Neuronal stem cell (in vitro differentiated cells): ENCODE results near the gene NHLRC4.
A peak's percentile ranks its signal among the peaks of the same experiment; 100 is the strongest.

Experiments used
- DNase-seq: peaks from one replicate; pipeline ENCODE4 v3.0.0-alpha.2; 2013; ENCODE audit warnings: low spot score
- H2AFZ ChIP-seq: one replicate; pipeline ENCODE4 v1.6.1; 2013; ENCODE audit warnings: mild to moderate bottlenecking, low read length, inconsistent platforms
- H2AK5ac ChIP-seq: 2 replicates; pipeline ENCODE4 v1.6.1; 2013; ENCODE audit warnings: low read depth, mild to moderate bottlenecking, inconsistent platforms, low read length, moderate library complexity, mixed read lengths
- H2BK120ac ChIP-seq: 2 replicates; pipeline ENCODE4 v1.6.1; 2013; ENCODE audit warnings: low read depth, mild to moderate bottlenecking, inconsistent platforms, low read length, moderate library complexity, mixed read lengths
- H2BK12ac ChIP-seq: one replicate; pipeline ENCODE4 v1.6.1; 2013; ENCODE audit warnings: low read length, inconsistent platforms
- H2BK15ac ChIP-seq: 2 replicates; pipeline ENCODE4 v1.6.1; 2013; ENCODE audit warnings: mild to moderate bottlenecking, low read length, inconsistent platforms, mixed read lengths
- H2BK5ac ChIP-seq: one replicate; pipeline ENCODE4 v1.6.1; 2013; ENCODE audit warnings: inconsistent platforms, mild to moderate bottlenecking, low read length, moderate library complexity
- H3K14ac ChIP-seq: one replicate; pipeline ENCODE4 v1.6.1; 2013; ENCODE audit warnings: low read length, inconsistent platforms
- H3K18ac ChIP-seq: 2 replicates; pipeline ENCODE4 v1.6.1; 2013; ENCODE audit warnings: low read length, inconsistent platforms
- H3K23ac ChIP-seq: 2 replicates; pipeline ENCODE4 v1.6.1; 2013; ENCODE audit warnings: low read depth, mild to moderate bottlenecking, mixed read lengths, low read length, inconsistent platforms; ENCODE audit not compliant: poor library complexity
- H3K27ac ChIP-seq: replicated peaks from 3 replicates; pipeline ENCODE4 v1.5.1; 2013; ENCODE audit warnings: low read length, inconsistent platforms
- H3K27me3 ChIP-seq, 3 experiments: 2 replicates each; pipeline ENCODE4 v1.6.1; 2013; ENCODE audit warnings: low read length in 3 of 3, mild to moderate bottlenecking in 2 of 3, inconsistent platforms in 1 of 3, low read depth in 1 of 3, mixed read lengths in 1 of 3, moderate library complexity in 1 of 3; ENCODE audit not compliant: control insufficient read depth in 3 of 3, insufficient read depth in 3 of 3
- H3K36me3 ChIP-seq, 2 donors: replicated peaks in 1 of 2; 2 replicates each; pipeline ENCODE4 v1.6.1; 2013; ENCODE audit warnings: low read length in 2 of 2; ENCODE audit not compliant: control insufficient read depth in 2 of 2, insufficient read depth in 2 of 2
- H3K4ac ChIP-seq: 2 replicates; pipeline ENCODE4 v1.6.1; 2013; ENCODE audit warnings: inconsistent platforms, mild to moderate bottlenecking, low read length, moderate library complexity
- H3K4me1 ChIP-seq, 2 donors: 1 replicate in 1 of 2; 2 replicates in 1 of 2; pipeline ENCODE4 v1.6.1; 2013; ENCODE audit warnings: low read length in 2 of 2, low read depth in 1 of 2; ENCODE audit not compliant: control insufficient read depth in 2 of 2, insufficient read depth in 1 of 2
- H3K4me2 ChIP-seq: one replicate; pipeline ENCODE4 v1.6.1; 2013; ENCODE audit warnings: mild to moderate bottlenecking, low read length, inconsistent platforms; ENCODE audit not compliant: insufficient read depth, poor library complexity, severe bottlenecking
- H3K4me3 ChIP-seq, 2 donors: 2 replicates each; pipeline ENCODE4 v1.5.1; 2013; ENCODE audit warnings: low read length in 2 of 2, mild to moderate bottlenecking in 2 of 2, inconsistent platforms in 1 of 2, moderate library complexity in 1 of 2
- H3K79me1 ChIP-seq: one replicate; pipeline ENCODE4 v1.6.1; 2013; ENCODE audit warnings: low read depth, mild to moderate bottlenecking, inconsistent platforms, low read length, moderate library complexity
- H3K9ac ChIP-seq: one replicate; pipeline ENCODE4 v1.6.1; 2013; ENCODE audit warnings: mild to moderate bottlenecking, low read depth, low read length, inconsistent platforms; ENCODE audit not compliant: poor library complexity
- H3K9me3 ChIP-seq, 2 donors: replicated peaks in 1 of 2; 2 replicates each; pipeline versions ENCODE3 to v1.6.1; 2013; ENCODE audit warnings: low read length in 2 of 2, mild to moderate bottlenecking in 2 of 2, inconsistent platforms in 1 of 2, low read depth in 1 of 2, mixed read lengths in 1 of 2, moderate library complexity in 1 of 2; ENCODE audit not compliant: control insufficient read depth in 2 of 2, insufficient read depth in 1 of 2
- H4K8ac ChIP-seq: one replicate; pipeline ENCODE4 v1.6.1; 2013; ENCODE audit warnings: low read depth, mild to moderate bottlenecking, inconsistent platforms, low read length, moderate library complexity
- H4K91ac ChIP-seq: one replicate; pipeline ENCODE4 v1.6.1; 2013; ENCODE audit warnings: low read length, low read depth, mild to moderate bottlenecking, inconsistent platforms; ENCODE audit not compliant: poor library complexity
- WGBS, 2 donors: extraction: QIAGEN DNeasy Blood & Tissue Kit; methylation state at CpG; one replicate each; pipeline ENCODE4 v1.1.7; 2013; ENCODE audit warnings: missing lambda C conversion rate in 2 of 2, mixed read lengths in 1 of 2; ENCODE audit not compliant: insufficient read length in 2 of 2, insufficient replicate concordance in 1 of 2; ENCODE audit errors: extremely low coverage in 2 of 2; 5-methylcytosine and 5-hydroxymethylcytosine counted together

NHLRC4 gene

DNA sequence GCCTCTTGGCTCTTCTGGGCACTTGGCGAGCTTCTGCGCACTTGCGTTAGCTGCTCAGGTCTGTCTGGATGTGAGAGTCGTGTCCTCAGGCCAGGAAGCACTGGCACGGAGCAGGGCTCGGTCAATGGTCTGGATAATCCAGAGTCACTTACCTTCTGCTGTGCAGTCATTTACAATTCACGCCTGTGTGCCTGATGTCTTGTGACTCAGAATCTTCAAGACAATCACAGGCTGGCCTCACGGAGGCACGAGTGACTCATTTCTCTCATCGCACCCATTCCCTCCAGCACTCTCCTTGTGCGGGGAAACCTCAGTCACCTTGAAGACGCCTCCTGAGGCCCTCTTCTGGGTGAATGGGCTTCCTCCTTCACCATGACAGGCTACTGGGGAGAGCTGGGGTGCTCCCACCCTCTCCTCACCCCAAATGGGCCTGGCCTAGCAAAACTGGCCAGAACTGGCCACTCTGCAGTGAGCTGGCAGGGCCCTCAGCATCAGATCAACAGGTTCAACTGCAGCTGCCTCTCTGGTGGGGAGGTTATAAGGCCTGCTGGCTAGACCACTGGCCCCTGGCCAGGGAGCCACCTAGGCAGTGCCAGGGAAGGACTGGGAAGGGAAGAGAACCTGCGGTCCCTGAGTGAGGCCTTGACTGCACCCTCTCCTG, 41.2 kb upstream of the NHLRC4 start:
- no peak overlapping the region for H3K9ac ChIP-seq
- H3K4me3 ChIP-seq: peak overlapping the region in 1 of 2 donors; percentile 94
- no peak overlapping the region for H2BK12ac ChIP-seq
- no CpG with 5 or more reads among the region's 13 CpGs for WGBS, 2 donors
- H3K14ac ChIP-seq: no peak overlapping the region
- peaks cover 24% of the 10 kb centered on the region for H3K79me1 ChIP-seq
- H2BK5ac ChIP-seq: no peak overlapping the region
- peak overlapping the region; percentile 55 for H3K23ac ChIP-seq
- no peak overlapping the region for H3K27ac ChIP-seq
- H4K8ac ChIP-seq: no peak overlapping the region
- H3K18ac ChIP-seq: no peak overlapping the region
- H3K4me2 ChIP-seq: no peak overlapping the region
- H2AFZ ChIP-seq: no peak overlapping the region
- peaks cover 20 to 23% of the 10 kb centered on the region in 2 donors for H3K4me1 ChIP-seq
- no peak overlapping the region for H2BK15ac ChIP-seq
- H3K4ac ChIP-seq: no peak overlapping the region
- no peak overlapping the region for H2BK120ac ChIP-seq
- H3K9me3 ChIP-seq: no peaks in the 10 kb centered on the region
- H2AK5ac ChIP-seq: no peak overlapping the region
- no peak overlapping the region for H4K91ac ChIP-seq
- peaks cover 13 to 50% of the 10 kb centered on the region in 2 donors for H3K36me3 ChIP-seq
- H3K27me3 ChIP-seq: no peaks in the 10 kb centered on the region
- DNase-seq: no peak

DNA sequence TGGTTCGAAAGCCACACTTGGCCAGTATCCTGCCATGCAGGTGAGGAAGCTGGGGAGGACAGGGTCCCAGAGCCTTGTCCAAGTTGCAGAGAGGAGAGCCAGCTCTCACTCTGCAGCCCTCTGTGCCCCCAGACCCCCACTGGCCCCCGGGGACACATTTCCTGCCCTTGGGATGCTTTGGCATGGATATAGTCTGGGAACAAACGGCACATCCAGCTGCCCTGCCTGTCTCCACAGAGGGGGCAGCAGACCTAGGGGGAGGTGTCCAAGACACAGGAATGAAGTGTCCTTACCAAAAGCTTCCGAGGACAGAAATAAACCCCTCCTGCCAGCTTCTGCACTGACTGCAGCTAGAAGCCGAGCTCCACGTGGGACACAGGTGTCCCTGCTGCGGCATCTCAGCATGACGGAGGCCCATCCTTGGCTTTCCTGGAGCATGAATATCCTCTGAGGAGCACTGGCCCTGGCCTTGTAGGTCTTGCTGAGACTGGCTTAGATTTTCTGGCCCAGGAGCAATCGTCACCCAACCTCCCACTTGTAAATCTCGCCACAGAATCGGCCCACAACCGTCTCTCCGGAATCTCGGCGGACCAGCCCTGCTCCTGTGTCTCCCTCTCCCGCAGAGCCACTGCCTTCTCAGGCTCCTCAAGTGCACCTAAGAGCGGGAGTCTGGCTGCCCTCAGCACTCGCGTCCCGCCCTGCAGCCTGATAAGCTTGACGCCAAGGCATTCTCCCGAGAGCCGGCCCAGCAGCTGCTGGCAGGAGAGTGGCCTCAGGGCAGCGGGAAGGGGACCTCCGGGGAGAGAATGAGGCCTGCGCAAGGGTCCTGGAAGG, 40.4 kb upstream of the NHLRC4 start:
- H3K9me3 ChIP-seq: no peaks in the 10 kb centered on the region
- H3K4me1 ChIP-seq: peaks cover 20 to 23% of the 10 kb centered on the region in 2 donors
- no peaks in the 10 kb centered on the region for H3K27me3 ChIP-seq
- no peak overlapping the region for H4K8ac ChIP-seq
- peaks cover 25% of the 10 kb centered on the region for H3K79me1 ChIP-seq
- DNase-seq: no peak
- H4K91ac ChIP-seq: no peak overlapping the region
- H3K27ac ChIP-seq: no peak overlapping the region
- H2BK5ac ChIP-seq: peak overlapping the region; percentile 87
- H2AK5ac ChIP-seq: peak overlapping the region; percentile 48
- no peak overlapping the region for H3K4ac ChIP-seq
- H2AFZ ChIP-seq: peak overlapping the region; percentile 93
- peak overlapping the region; percentile 98 for H3K9ac ChIP-seq
- H3K18ac ChIP-seq: peak overlapping the region; percentile 99
- H3K4me3 ChIP-seq: peak overlapping the region; percentile 94 to 99
- no peak overlapping the region for H2BK120ac ChIP-seq
- H3K23ac ChIP-seq: peak overlapping the region; percentile 98
- peak overlapping the region; percentile 95 for H3K4me2 ChIP-seq
- no peak overlapping the region for H3K14ac ChIP-seq
- H2BK15ac ChIP-seq: no peak overlapping the region
- WGBS, 2 donors: no CpG with 5 or more reads among the region's 26 CpGs
- H2BK12ac ChIP-seq: no peak overlapping the region
- H3K36me3 ChIP-seq: peaks cover 8 to 42% of the 10 kb centered on the region in 2 donors

DNA sequence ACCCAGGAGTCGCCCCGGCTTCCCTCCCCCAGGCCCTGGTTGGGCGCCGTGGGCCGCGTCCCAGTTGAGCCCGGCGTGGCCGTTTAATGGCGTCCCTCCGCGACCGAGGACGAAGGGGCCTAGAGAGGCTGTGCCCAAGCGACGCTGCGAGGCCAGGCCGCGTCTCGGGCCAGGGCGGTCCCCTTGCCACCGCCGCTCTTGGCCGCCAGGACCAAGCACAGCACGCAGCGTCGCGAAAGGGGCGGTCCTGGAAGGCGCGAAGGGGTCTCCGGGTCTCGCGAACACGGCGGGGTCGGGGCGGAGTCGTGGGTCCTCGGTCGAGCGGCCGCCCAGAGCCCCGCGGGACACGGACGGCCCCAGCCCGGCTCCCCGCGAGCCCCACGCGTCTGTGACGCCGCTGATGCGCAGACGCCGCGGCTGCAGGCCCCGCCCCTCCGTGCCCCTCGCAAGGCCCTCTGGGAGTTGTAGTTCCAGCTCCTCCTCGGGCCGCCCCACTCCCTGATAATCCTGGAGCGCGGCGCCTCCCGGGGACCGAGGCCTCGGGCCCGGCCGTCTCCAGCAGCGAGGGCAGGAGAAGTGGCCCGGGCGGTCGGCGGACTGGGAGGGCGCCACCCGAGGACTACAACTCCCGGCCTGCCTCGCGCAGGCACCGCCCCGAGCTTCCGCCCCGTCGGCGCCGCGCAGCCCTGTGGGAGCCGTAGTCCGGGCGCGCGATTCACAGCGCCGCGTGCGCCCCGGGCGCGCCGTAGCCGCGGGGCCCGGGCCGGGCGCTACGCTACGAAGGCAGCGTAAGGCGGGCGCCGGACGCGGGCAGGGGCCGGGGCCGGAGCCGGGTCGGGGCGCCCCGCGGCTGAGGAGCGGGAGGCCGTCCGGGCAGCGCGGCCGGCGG, 39.5 kb upstream of the NHLRC4 start, which contains the start of gene CAPN15:
Gene CAPN15, plus strand, starts transcription at position 698 of the 889 bp plus-strand sequence. CDS start 19,127 bp downstream, outside the sequence.
- H4K91ac ChIP-seq: no peak within 1 kb of the TSS
- peak within 1 kb of the TSS; percentile 98 for H3K9ac ChIP-seq
- no CpG with 5 or more reads among the region's 129 CpGs for WGBS, 2 donors
- peak within 1 kb of the TSS; percentile 43 for H4K8ac ChIP-seq
- H3K23ac ChIP-seq: peak within 1 kb of the TSS; percentile 98
- peak within 1 kb of the TSS; percentile 93 for H2AFZ ChIP-seq
- H3K4me3 ChIP-seq: peak within 1 kb of the TSS; percentile 94 to 99
- DNase-seq: peak; percentile 90
- H3K27me3 ChIP-seq: no peaks in the 10 kb centered on the region
- no peaks in the 10 kb centered on the region for H3K9me3 ChIP-seq
- H3K14ac ChIP-seq: peak within 1 kb of the TSS; percentile 56
- H3K79me1 ChIP-seq: peaks cover 28% of the 10 kb centered on the region
- peak within 1 kb of the TSS; percentile 98 for H3K4me2 ChIP-seq
- no peak within 1 kb of the TSS for H2BK15ac ChIP-seq
- H2BK5ac ChIP-seq: peak within 1 kb of the TSS; percentile 87
- peaks cover 20 to 23% of the 10 kb centered on the region in 2 donors for H3K4me1 ChIP-seq
- H2BK120ac ChIP-seq: peak within 1 kb of the TSS; percentile 81
- H2BK12ac ChIP-seq: peak within 1 kb of the TSS; percentile 41
- peak within 1 kb of the TSS; percentile 70 for H2AK5ac ChIP-seq
- H3K18ac ChIP-seq: peak within 1 kb of the TSS; percentile 99
- peak within 1 kb of the TSS; percentile 26 for H3K4ac ChIP-seq
- H3K27ac ChIP-seq: peak within 1 kb of the TSS; percentile 84
- peaks cover 8 to 36% of the 10 kb centered on the region in 2 donors for H3K36me3 ChIP-seq
